Mucosa of descending colon (tissue), 3 donors: Measurements from ENCODE around the gene RNF128. TPM values are rescaled to one million over a fixed set of nuclear protein-coding genes. Genes with fewer than 3 reads are reported as not detected.

Source experiments
- ATAC-seq: fragments of 200-7000 bp; cut with Tn5 transposase; one replicate; pipeline ENCODE4 v1.9.1; 2020; ENCODE audit warnings: mild to moderate bottlenecking, moderate library complexity
- DNase-seq, 3 donors: peaks; one replicate each; pipeline ENCODE4 v3.0.0-alpha.2; 2020
- H3K36me3 ChIP-seq: fragments of 200-600 bp; one replicate; pipeline ENCODE4 v1.8.0; 2021; ENCODE audit warnings: low read depth, mild to moderate bottlenecking
- H3K4me1 ChIP-seq: fragments of 200-600 bp; one replicate; pipeline ENCODE4 v1.8.0; 2021; ENCODE audit warnings: low read depth, mild to moderate bottlenecking
- H3K4me3 ChIP-seq: fragments of 200-600 bp; one replicate; pipeline ENCODE4 v1.8.0; 2021; ENCODE audit warnings: mild to moderate bottlenecking
- H3K9me3 ChIP-seq: fragments of 200-600 bp; one replicate; pipeline ENCODE4 v1.8.0; 2021; ENCODE audit warnings: mild to moderate bottlenecking
- CTCF ChIP-seq: fragments of 200-600 bp; IDR thresholded peaks from one replicate; pipeline ENCODE4 v1.8.0; 2022; ENCODE audit warnings: antibody characterized with exemption, mild to moderate bottlenecking
- intact Hi-C, 2 donors: fragments of 100-400 bp; cut with DNase I in 1 of 2; cut with micrococcal nuclease in 1 of 2; formaldehyde crosslinking; loops; one replicate each; pipeline versions ENCODE4 v1.11.0 to v1.11.1; 2022; cut with DNase I, micrococcal nuclease
- total RNA-seq, 3 donors: library from RNA; stranded (reverse); fragmentation: NEBNext Ultra II Directional in 2 of 3; extraction: Animal tissue kit (Norgen Biotek cat#: 25700) in 2 of 3; gene quantifications; one replicate each; pipeline versions ENCODE4 v1.2.1 to v1.2.4, GENCODE V29; 2021 to 2023
- donor health status: DM: no; HTN: no; CAD: no; lungs with moderate emphysema.
- donor health status: DM: no; HTN: no; CAD: no.
- donor health status: DM: no; HTN: yes; CAD: no.

The RNF128 gene
- total RNA-seq, 3 donors from 2014 or later: 13.5 to 51.5 (median 25.5) TPM

GRCh38 chrX:106716004-106716403, 10.5 kb upstream of the RNF128 start:
- ATAC-seq: peak; percentile 94
- Histone ChIP-seq H3K4me3 (no peak overlapping the region), H3K36me3 (no peaks in the 10 kb centered on the region), H3K9me3 (no peaks in the 10 kb centered on the region), H3K4me1 (no peaks in the 10 kb centered on the region)
- TF ChIP-seq CTCF: no peak
- DNase-seq: no peak
- intact Hi-C loops: no loop called here

- ATAC-seq: peak; percentile 42
- TF ChIP-seq CTCF: no peak
- intact Hi-C loops: no loop called here
- Histone ChIP-seq H3K9me3 (no peaks in the 10 kb centered on the region), H3K4me1 (no peaks in the 10 kb centered on the region), H3K36me3 (no peaks in the 10 kb centered on the region), H3K4me3 (no peak overlapping the region)
- no peak for DNase-seq
Measured at GRCh38 chrX:106716463-106716862, 10.0 kb upstream of the RNF128 start.

GRCh38 chrX:106718709-106719108, 7.8 kb upstream of the RNF128 start:
- Histone ChIP-seq H3K4me1 (no peaks in the 10 kb centered on the region), H3K9me3 (no peaks in the 10 kb centered on the region), H3K4me3 (no peak overlapping the region), H3K36me3 (no peaks in the 10 kb centered on the region)
- no peak for TF ChIP-seq CTCF
- ATAC-seq (peak; percentile 46), DNase-seq (no peak)
- intact Hi-C loops: no loop called here

- peak; percentile 14 for ATAC-seq
Measured at GRCh38 chrX:106725931-106726330, 570 bp upstream of the RNF128 start.

GRCh38 chrX:106728337-106728736, 1.8 kb downstream of the RNF128 start:
- Histone ChIP-seq H3K4me3 (no peak overlapping the region), H3K4me1 (no peaks in the 10 kb centered on the region), H3K9me3 (no peaks in the 10 kb centered on the region), H3K36me3 (no peaks in the 10 kb centered on the region)
- no peak for TF ChIP-seq CTCF
- ATAC-seq (no peak), DNase-seq (no peak)
- intact Hi-C loops: no loop called here

More at GRCh38 chrX:106725931-106726330, 570 bp upstream of the RNF128 start:
- Histone ChIP-seq H3K36me3 (no peaks in the 10 kb centered on the region), H3K4me3 (no peak overlapping the region), H3K4me1 (no peaks in the 10 kb centered on the region), H3K9me3 (no peaks in the 10 kb centered on the region)
- intact Hi-C loops: no loop called here
- no peak for TF ChIP-seq CTCF
- no peak for DNase-seq

- Histone ChIP-seq H3K4me1 (no peaks in the 10 kb centered on the region), H3K9me3 (no peaks in the 10 kb centered on the region), H3K4me3 (no peak overlapping the region), H3K36me3 (no peaks in the 10 kb centered on the region)
- ATAC-seq (no peak), DNase-seq (no peak)
- TF ChIP-seq CTCF: no peak
- intact Hi-C loops: no loop called here
Measured at GRCh38 chrX:106730401-106730800, 3.9 kb downstream of the RNF128 start.
